Uterus (tissue), 4 donors: ENCODE results near the gene TKTL2. TPM values are rescaled to one million over a fixed set of nuclear protein-coding genes. Genes with fewer than 3 reads are reported as not detected.
A peak's percentile ranks its signal among the peaks of the same experiment; 100 is the strongest.

Experiments
- DNase-seq, 2 donors: peaks; one replicate each; pipeline ENCODE4 v3.0.0-alpha.2; 2019 to 2020
- H3K27ac ChIP-seq, 2 donors: fragments of 200-600 bp; sonication (generic); 1 replicate in 1 of 2; 2 replicates in 1 of 2; pipeline ENCODE4 v1.5.1; 2016 to 2018
- H3K27me3 ChIP-seq, 2 donors: fragments of 200-600 bp; sonication (generic); one replicate each; pipeline ENCODE4 v1.5.1; 2018 to 2019; ENCODE audit warnings: control low read depth in 1 of 2
- H3K36me3 ChIP-seq, 2 donors: fragments of 200-600 bp; sonication (generic); one replicate each; pipeline ENCODE4 v1.5.1; 2019; ENCODE audit warnings: control low read depth in 1 of 2
- H3K4me1 ChIP-seq, 2 donors: fragments of 200-600 bp; sonication (generic); one replicate each; pipeline ENCODE4 v1.5.1; 2018 to 2019; ENCODE audit warnings: control low read depth in 1 of 2
- H3K4me3 ChIP-seq, 2 donors: fragments of 200-600 bp; sonication (generic); 1 replicate in 1 of 2; 2 replicates in 1 of 2; pipeline ENCODE4 v1.5.1; 2018 to 2019; ENCODE audit warnings: mild to moderate bottlenecking in 1 of 2
- H3K9me3 ChIP-seq, 2 donors: fragments of 200-600 bp; sonication (generic); one replicate each; pipeline ENCODE4 v1.5.1; 2019; ENCODE audit warnings: control low read depth in 1 of 2
- CTCF ChIP-seq, 4 experiments: fragments of 200-600 bp in 2 of 4; fragments of 450-650 bp in 2 of 4; sonication (generic) in 2 of 4; IDR thresholded peaks; one replicate each; pipeline ENCODE4 v1.5.1; 2016 to 2019; ENCODE audit warnings: antibody characterized with exemption in 4 of 4, mild to moderate bottlenecking in 2 of 4, moderate library complexity in 1 of 4
- POLR2A ChIP-seq, 2 donors: fragments of 450-650 bp; IDR thresholded peaks; one replicate each; pipeline ENCODE4 v1.6.1; 2016; ENCODE audit warnings: antibody characterized with exemption in 2 of 2, mild to moderate bottlenecking in 1 of 2, moderate library complexity in 1 of 2
- intact Hi-C: fragments of 100-400 bp; cut with DNase I; formaldehyde crosslinking; loops from one replicate; pipeline ENCODE4 v1.15.1; 2023; ENCODE audit warnings: low total_unique reads
- total RNA-seq, 4 donors: library from RNA; depleted of rRNA in 3 of 4; stranded (reverse); fragments of >200 nt in 3 of 4; gene quantifications; one replicate each; pipeline versions ENCODE4 v1.1.0 to v1.2.4, GENCODE V29; 2014 to 2023
- donor health status: DM: yes; HTN: yes; CAD: no.

Gene TKTL2
- total RNA-seq: under 1 TPM in 1 of 4 donors, not detected in 3; 0.07 TPM

GRCh38 chr4:163473576-163473975, at the start of gene TKTL2:
TKTL2 (minus strand) TSS chr4:163473754; CDS start chr4:163473734, 20 bp downstream.
- H3K9me3 ChIP-seq: no peaks in the 10 kb centered on the region
- TF ChIP-seq POLR2A (IDR thresholded peaks at IDR 0.05) (no peak), CTCF (IDR thresholded peaks at IDR 0.05) (no peak)
- H3K4me3 ChIP-seq: no peak within 1 kb of the TSS
- no peaks in the 10 kb centered on the region for H3K4me1 ChIP-seq
- intact Hi-C loops: no loop called here
- H3K36me3 ChIP-seq: no peaks in the 10 kb centered on the region
- no peak for DNase-seq
- no peak within 1 kb of the TSS for H3K27ac ChIP-seq
- H3K27me3 ChIP-seq: no peaks in the 10 kb centered on the region

- intact Hi-C loops: no loop called here
These were observed 41.6 kb upstream of the TKTL2 start for GRCh38 chr4:163515198-163515597.

GRCh38 chr4:163505374-163505773, 31.8 kb upstream of the TKTL2 start:
- H3K9me3 ChIP-seq: no peaks in the 10 kb centered on the region
- intact Hi-C loops: no loop called here
- no peaks in the 10 kb centered on the region for H3K36me3 ChIP-seq
- no peaks in the 10 kb centered on the region for H3K27me3 ChIP-seq
- no peak for TF ChIP-seq CTCF (IDR thresholded peaks at IDR 0.05)
- no peak for TF ChIP-seq POLR2A (IDR thresholded peaks at IDR 0.05)
- H3K27ac ChIP-seq: no peak overlapping the region
- no peaks in the 10 kb centered on the region for H3K4me1 ChIP-seq
- no peak for DNase-seq
- no peak overlapping the region for H3K4me3 ChIP-seq

More at GRCh38 chr4:163515198-163515597, 41.6 kb upstream of the TKTL2 start:
- H3K9me3 ChIP-seq: no peaks in the 10 kb centered on the region
- DNase-seq: no peak
- no peaks in the 10 kb centered on the region for H3K27me3 ChIP-seq
- H3K4me3 ChIP-seq: no peak overlapping the region
- H3K27ac ChIP-seq: no peak overlapping the region
- H3K4me1 ChIP-seq: no peaks in the 10 kb centered on the region
- TF ChIP-seq POLR2A (IDR thresholded peaks at IDR 0.05): no peak
- no peaks in the 10 kb centered on the region for H3K36me3 ChIP-seq

- peak overlapping the region in 1 of 2 donors; percentile 22 for H3K27ac ChIP-seq
- no peaks in the 10 kb centered on the region for H3K9me3 ChIP-seq
- DNase-seq: no peak
- intact Hi-C loops: no loop called here
- H3K27me3 ChIP-seq: no peaks in the 10 kb centered on the region
- no peak for TF ChIP-seq POLR2A (IDR thresholded peaks at IDR 0.05)
- TF ChIP-seq CTCF (IDR thresholded peaks at IDR 0.05): no peak
- H3K4me3 ChIP-seq: no peak overlapping the region
- no peaks in the 10 kb centered on the region for H3K36me3 ChIP-seq
- H3K4me1 ChIP-seq: no peaks in the 10 kb centered on the region
These were observed 27.0 kb upstream of the TKTL2 start for GRCh38 chr4:163500586-163500985.

GRCh38 chr4:163495900-163496299, 22.3 kb upstream of the TKTL2 start:
- Histone ChIP-seq H3K27me3 (no peaks in the 10 kb centered on the region), H3K4me3 (peak overlapping the region in 1 of 2 donors; percentile 69), H3K27ac (no peak overlapping the region), H3K9me3 (no peaks in the 10 kb centered on the region), H3K4me1 (no peaks in the 10 kb centered on the region), H3K36me3 (no peaks in the 10 kb centered on the region)
- intact Hi-C loops: no loop called here
- DNase-seq: no peak
- TF ChIP-seq CTCF (IDR thresholded peaks at IDR 0.05): no peak
- no peak for TF ChIP-seq POLR2A (IDR thresholded peaks at IDR 0.05)
